ENCODE results near the gene PLA2R1.

PLA2R1 gene

DNA sequence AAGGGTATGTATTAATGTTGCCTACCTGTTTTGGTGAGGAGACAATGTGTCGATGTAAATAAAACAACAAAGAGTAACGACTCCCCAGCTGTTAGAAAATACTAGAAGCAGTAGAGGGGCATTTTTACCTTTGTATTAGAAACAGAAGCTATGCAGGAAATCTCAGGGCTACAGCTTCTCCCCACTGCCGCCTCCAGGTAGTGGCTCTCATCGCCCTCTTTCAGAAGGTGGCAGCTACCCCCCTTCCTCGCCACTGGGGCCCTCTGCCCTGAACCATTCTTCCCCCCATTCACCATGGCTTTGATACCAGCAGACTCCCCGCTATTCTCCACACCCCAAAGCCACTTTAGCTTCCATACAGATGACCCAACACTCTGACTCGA is 6.7 kb downstream of the PLA2R1 start:
- Histone ChIP-seq H4K20me1 (ENCODE audit: low read depth, low read length) (no peaks in the 10 kb centered on the region), H3F3A (ENCODE audit: insufficient read depth) (no peaks in the 10 kb centered on the region), H3K36me3 (ENCODE audit: low read length) (no peaks in the 10 kb centered on the region), H3K27ac (ENCODE audit: low read depth, low read length) (no peak overlapping the region), H3K9ac (ENCODE audit: low read length) (no peak overlapping the region), H3K4me2 (ENCODE audit: low read depth, low read length, poor library complexity, severe bottlenecking) (no peak overlapping the region), H3K27me3 (ENCODE audit: low read length) (no peaks in the 10 kb centered on the region), H3K9me3 (ENCODE audit: insufficient read depth, low read length) (no peaks in the 10 kb centered on the region), H3K9me2 (replicated peaks; ENCODE audit: insufficient read depth, low read length) (no peaks in the 10 kb centered on the region), H3K4me3 (ENCODE audit: insufficient read depth, low read length, poor library complexity, severe bottlenecking) (no peak overlapping the region), H3K79me2 (ENCODE audit: insufficient read depth, low read length) (no peaks in the 10 kb centered on the region), H2AFZ (ENCODE audit: low read depth, low read length, severe bottlenecking) (no peak overlapping the region)
- TF ChIP-seq, protein P1, sequence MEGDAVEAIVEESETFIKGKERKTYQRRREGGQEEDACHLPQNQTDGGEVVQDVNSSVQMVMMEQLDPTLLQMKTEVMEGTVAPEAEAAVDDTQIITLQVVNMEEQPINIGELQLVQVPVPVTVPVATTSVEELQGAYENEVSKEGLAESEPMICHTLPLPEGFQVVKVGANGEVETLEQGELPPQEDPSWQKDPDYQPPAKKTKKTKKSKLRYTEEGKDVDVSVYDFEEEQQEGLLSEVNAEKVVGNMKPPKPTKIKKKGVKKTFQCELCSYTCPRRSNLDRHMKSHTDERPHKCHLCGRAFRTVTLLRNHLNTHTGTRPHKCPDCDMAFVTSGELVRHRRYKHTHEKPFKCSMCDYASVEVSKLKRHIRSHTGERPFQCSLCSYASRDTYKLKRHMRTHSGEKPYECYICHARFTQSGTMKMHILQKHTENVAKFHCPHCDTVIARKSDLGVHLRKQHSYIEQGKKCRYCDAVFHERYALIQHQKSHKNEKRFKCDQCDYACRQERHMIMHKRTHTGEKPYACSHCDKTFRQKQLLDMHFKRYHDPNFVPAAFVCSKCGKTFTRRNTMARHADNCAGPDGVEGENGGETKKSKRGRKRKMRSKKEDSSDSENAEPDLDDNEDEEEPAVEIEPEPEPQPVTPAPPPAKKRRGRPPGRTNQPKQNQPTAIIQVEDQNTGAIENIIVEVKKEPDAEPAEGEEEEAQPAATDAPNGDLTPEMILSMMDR (IDR thresholded peaks at IDR 0.05; ENCODE audit: insufficient read depth, low read length, poor library complexity, severe bottlenecking), result no peak
- TF ChIP-seq EZH2phosphoT487 (conservative IDR thresholded peaks at IDR 0.05; ENCODE audit: low read length), result no peak

DNA sequence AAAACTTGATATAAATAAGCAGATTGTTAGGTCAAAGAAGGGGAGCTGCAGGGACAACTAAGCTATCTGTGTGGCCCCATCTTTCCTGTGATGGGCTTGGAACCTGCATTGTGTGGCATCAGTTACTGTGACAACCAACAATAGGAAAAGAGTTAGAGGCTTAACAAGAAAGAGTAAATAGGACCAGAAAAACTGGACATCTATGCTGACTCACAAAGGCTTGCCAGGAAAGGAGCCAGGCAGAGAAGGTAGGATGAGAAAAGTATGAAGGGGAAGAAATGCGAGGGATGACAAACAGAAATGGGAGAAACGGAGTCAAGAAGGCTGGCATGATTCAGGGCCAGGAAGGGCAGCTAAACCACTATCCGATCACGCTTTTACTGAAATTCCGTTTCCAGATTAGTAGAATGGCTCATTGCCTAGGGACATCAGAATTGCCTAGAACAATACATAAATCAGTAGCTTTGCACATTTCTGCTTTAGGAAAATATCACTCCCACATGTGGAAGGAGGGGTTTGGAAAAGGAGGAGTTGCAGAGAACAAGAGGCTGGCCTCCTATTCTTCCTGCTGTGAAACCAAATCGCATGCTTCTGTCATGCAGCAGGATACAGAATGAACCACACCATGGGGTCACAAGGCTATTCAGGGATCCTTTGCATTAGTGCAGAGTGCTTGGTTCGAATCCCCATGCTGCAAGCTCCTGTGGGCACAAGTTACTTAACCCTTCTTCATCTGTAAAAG is 7.3 kb downstream of the PLA2R1 start:
- Histone ChIP-seq H3K4me3 (ENCODE audit: insufficient read depth, low read length, poor library complexity, severe bottlenecking) (no peak overlapping the region), H3K27me3 (ENCODE audit: low read length) (no peaks in the 10 kb centered on the region), H2AFZ (ENCODE audit: low read depth, low read length, severe bottlenecking) (no peak overlapping the region), H4K20me1 (ENCODE audit: low read depth, low read length) (no peaks in the 10 kb centered on the region), H3K79me2 (ENCODE audit: insufficient read depth, low read length) (no peaks in the 10 kb centered on the region), H3K9me2 (replicated peaks; ENCODE audit: insufficient read depth, low read length) (no peaks in the 10 kb centered on the region), H3F3A (ENCODE audit: insufficient read depth) (no peaks in the 10 kb centered on the region), H3K36me3 (ENCODE audit: low read length) (no peaks in the 10 kb centered on the region), H3K27ac (ENCODE audit: low read depth, low read length) (no peak overlapping the region), H3K9ac (ENCODE audit: low read length) (no peak overlapping the region), H3K4me2 (ENCODE audit: low read depth, low read length, poor library complexity, severe bottlenecking) (no peak overlapping the region), H3K9me3 (ENCODE audit: insufficient read depth, low read length) (no peaks in the 10 kb centered on the region)
- TF ChIP-seq EZH2phosphoT487 (conservative IDR thresholded peaks at IDR 0.05; ENCODE audit: low read length), result no peak
- TF ChIP-seq, protein P1 (IDR thresholded peaks at IDR 0.05; ENCODE audit: insufficient read depth, low read length, poor library complexity, severe bottlenecking), result no peak

- TF ChIP-seq EZH2phosphoT487 (conservative IDR thresholded peaks at IDR 0.05; ENCODE audit: low read length), result no peak
- TF ChIP-seq, protein P1 (IDR thresholded peaks at IDR 0.05; ENCODE audit: insufficient read depth, low read length, poor library complexity, severe bottlenecking), result no peak
- no peak overlapping the region for H3K4me2 ChIP-seq (ENCODE audit: low read depth, low read length, poor library complexity, severe bottlenecking)
Measured at GRCh38 chr2:160053946-160054345, 8.5 kb downstream of the PLA2R1 start.

More at GRCh38 chr2:160053946-160054345, 8.5 kb downstream of the PLA2R1 start:
- Histone ChIP-seq H3K9me3 (ENCODE audit: insufficient read depth, low read length) (no peaks in the 10 kb centered on the region), H4K20me1 (ENCODE audit: low read depth, low read length) (no peaks in the 10 kb centered on the region), H3K36me3 (ENCODE audit: low read length) (no peaks in the 10 kb centered on the region), H3K4me3 (ENCODE audit: insufficient read depth, low read length, poor library complexity, severe bottlenecking) (no peak overlapping the region), H3K27me3 (ENCODE audit: low read length) (no peaks in the 10 kb centered on the region), H3K27ac (ENCODE audit: low read depth, low read length) (no peak overlapping the region), H3K9ac (ENCODE audit: low read length) (no peak overlapping the region), H3F3A (ENCODE audit: insufficient read depth) (no peaks in the 10 kb centered on the region), H3K9me2 (replicated peaks; ENCODE audit: insufficient read depth, low read length) (no peaks in the 10 kb centered on the region), H2AFZ (ENCODE audit: low read depth, low read length, severe bottlenecking) (no peak overlapping the region), H3K79me2 (ENCODE audit: insufficient read depth, low read length) (no peaks in the 10 kb centered on the region)
